Transverse colon (tissue), 3 donors: ENCODE data around the gene STK11.

Source experiments
- CTCF ChIP-seq, 5 experiments: fragments of 200-600 bp in 3 of 5; fragments of 450-650 bp in 2 of 5; sonication (generic) in 3 of 5; IDR thresholded peaks; 1 replicate in 2 of 5; 2 replicates in 3 of 5; pipeline ENCODE4 v1.5.1; 2016 to 2017; ENCODE audit warnings: antibody characterized with exemption in 5 of 5, inconsistent platforms in 3 of 5, mild to moderate bottlenecking in 2 of 5, moderate library complexity in 1 of 5
- POLR2A ChIP-seq: fragments of 450-650 bp; IDR thresholded peaks from one replicate; pipeline ENCODE4 v1.6.1; 2016; ENCODE audit warnings: antibody characterized with exemption, mild to moderate bottlenecking, moderate library complexity

GRCh38 chr19:1225440-1226226 lies 20.1 kb downstream of the STK11 start:
- TF ChIP-seq CTCF (IDR thresholded peaks at IDR 0.05): no peak
- no peak for TF ChIP-seq POLR2A
